Measurements from ENCODE around the gene ITGB2.

ITGB2 gene

GRCh38 chr21:44887807-44888580, 32.7 kb downstream of the ITGB2 start:
- TF ChIP-seq CTCF (IDR thresholded peaks at IDR 0.05; ENCODE audit: control insufficient read depth, extremely low read depth, insufficient read depth), result no peak
- DNase-seq (ENCODE audit: low read depth), result no peak

GRCh38 chr21:44887126-44887806, 33.4 kb downstream of the ITGB2 start:
- no peak overlapping the region for H3K4me3 ChIP-seq (ENCODE audit: low read depth, low read length)
- no peak for TF ChIP-seq CTCF (IDR thresholded peaks at IDR 0.05; ENCODE audit: control insufficient read depth, extremely low read depth, insufficient read depth)
- DNase-seq (ENCODE audit: low read depth), result no peak

More at GRCh38 chr21:44887807-44888580, 32.7 kb downstream of the ITGB2 start:
- no peak overlapping the region for H3K4me3 ChIP-seq (ENCODE audit: low read depth, low read length)

- DNase-seq (ENCODE audit: low read depth), result no peak
- H3K4me3 ChIP-seq (ENCODE audit: low read depth, low read length), result no peak overlapping the region
- TF ChIP-seq CTCF (IDR thresholded peaks at IDR 0.05; ENCODE audit: control insufficient read depth, extremely low read depth, insufficient read depth), result no peak
Measured at GRCh38 chr21:44886113-44887075, 34.3 kb downstream of the ITGB2 start.

GRCh38 chr21:44885615-44886014, 35.1 kb downstream of the ITGB2 start:
- no peak overlapping the region for H3K4me3 ChIP-seq (ENCODE audit: low read depth, low read length)
- no peak for DNase-seq (ENCODE audit: low read depth)
- TF ChIP-seq CTCF (IDR thresholded peaks at IDR 0.05; ENCODE audit: control insufficient read depth, extremely low read depth, insufficient read depth), result no peak

GRCh38 chr21:44884097-44884496, 36.6 kb downstream of the ITGB2 start:
- H3K4me3 ChIP-seq (ENCODE audit: low read depth, low read length), result no peak overlapping the region
- TF ChIP-seq CTCF (IDR thresholded peaks at IDR 0.05; ENCODE audit: control insufficient read depth, extremely low read depth, insufficient read depth), result no peak
- no peak for DNase-seq (ENCODE audit: low read depth)

GRCh38 chr21:44883250-44883649, 37.4 kb downstream of the ITGB2 start:
- no peak for TF ChIP-seq CTCF (IDR thresholded peaks at IDR 0.05; ENCODE audit: control insufficient read depth, extremely low read depth, insufficient read depth)
- no peak overlapping the region for H3K4me3 ChIP-seq (ENCODE audit: low read depth, low read length)
- no peak for DNase-seq (ENCODE audit: low read depth)
